Keratinocyte (primary cell): Measurements from ENCODE around the gene CCR6.

Experiments
- EZH2 ChIP-seq: IDR thresholded peaks from one replicate; pipeline ENCODE4 v1.6.1; 2012; ENCODE audit warnings: inconsistent platforms, mild to moderate bottlenecking, low read length, moderate library complexity
- TF ChIP-seq, protein P1 (sequence below), 3 experiments: IDR thresholded peaks in 1 of 3; conservative IDR thresholded peaks in 1 of 3; optimal IDR thresholded peaks in 1 of 3; 2 replicates in 2 of 3; 3 replicates in 1 of 3; pipeline versions ENCODE3 to v1.5.1; 2011; ENCODE audit warnings: low read length in 3 of 3, mild to moderate bottlenecking in 3 of 3, moderate library complexity in 2 of 3, control low read depth in 1 of 3, inconsistent platforms in 1 of 3; ENCODE audit not compliant: insufficient read depth in 2 of 3; ENCODE audit errors: extremely low read depth in 1 of 3

DNA sequence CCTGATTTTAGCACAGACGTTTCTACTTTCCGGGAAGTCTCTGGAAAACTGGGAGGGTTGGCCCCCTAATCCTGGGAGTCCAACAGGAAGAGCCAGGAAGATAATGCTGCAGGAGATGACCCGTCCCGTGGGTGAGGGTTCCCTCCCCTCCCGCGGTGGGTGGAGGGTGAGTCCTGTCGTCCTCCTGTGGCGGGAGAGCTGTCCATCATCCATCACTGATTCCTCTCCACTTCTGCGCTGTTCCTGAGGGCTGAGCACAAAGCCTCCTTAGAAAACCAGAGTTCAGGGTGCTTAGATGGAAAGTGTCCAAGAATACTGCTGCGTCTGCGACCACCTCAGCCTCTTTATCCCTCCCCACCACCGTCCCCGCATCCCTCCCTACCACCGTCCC lies 6.1 kb upstream of the CCR6 start:
- TF ChIP-seq, protein P1, sequence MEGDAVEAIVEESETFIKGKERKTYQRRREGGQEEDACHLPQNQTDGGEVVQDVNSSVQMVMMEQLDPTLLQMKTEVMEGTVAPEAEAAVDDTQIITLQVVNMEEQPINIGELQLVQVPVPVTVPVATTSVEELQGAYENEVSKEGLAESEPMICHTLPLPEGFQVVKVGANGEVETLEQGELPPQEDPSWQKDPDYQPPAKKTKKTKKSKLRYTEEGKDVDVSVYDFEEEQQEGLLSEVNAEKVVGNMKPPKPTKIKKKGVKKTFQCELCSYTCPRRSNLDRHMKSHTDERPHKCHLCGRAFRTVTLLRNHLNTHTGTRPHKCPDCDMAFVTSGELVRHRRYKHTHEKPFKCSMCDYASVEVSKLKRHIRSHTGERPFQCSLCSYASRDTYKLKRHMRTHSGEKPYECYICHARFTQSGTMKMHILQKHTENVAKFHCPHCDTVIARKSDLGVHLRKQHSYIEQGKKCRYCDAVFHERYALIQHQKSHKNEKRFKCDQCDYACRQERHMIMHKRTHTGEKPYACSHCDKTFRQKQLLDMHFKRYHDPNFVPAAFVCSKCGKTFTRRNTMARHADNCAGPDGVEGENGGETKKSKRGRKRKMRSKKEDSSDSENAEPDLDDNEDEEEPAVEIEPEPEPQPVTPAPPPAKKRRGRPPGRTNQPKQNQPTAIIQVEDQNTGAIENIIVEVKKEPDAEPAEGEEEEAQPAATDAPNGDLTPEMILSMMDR (optimal IDR thresholded peaks at IDR 0.05 in 1 of 3, IDR thresholded peaks at IDR 0.05 in 1 of 3, conservative IDR thresholded peaks at IDR 0.05 in 1 of 3; ENCODE audit: extremely low read depth in 1 of 3, insufficient read depth in 2 of 3, low read length in 3 of 3), result no peak
- TF ChIP-seq EZH2, result no peak
